ENCODE data around the gene SNTN.
A peak's percentile ranks its signal among the peaks of the same experiment; 100 is the strongest.

The SNTN gene

GRCh38 chr3:63679186-63679585, 26.7 kb downstream of the SNTN start:
- DNase-seq = no peak

GRCh38 chr3:63684081-63684480, 31.6 kb downstream of the SNTN start:
- DNase-seq = no peak

GRCh38 chr3:63685340-63685739, 32.9 kb downstream of the SNTN start:
- DNase-seq = no peak

- DNase-seq = peak; percentile 70
Observed at GRCh38 chr3:63687278-63688225, 35.1 kb downstream of the SNTN start.

GRCh38 chr3:63689285-63689684, 36.8 kb downstream of the SNTN start:
- DNase-seq = no peak

- no peak for DNase-seq
Observed at GRCh38 chr3:63693351-63693750, 40.9 kb downstream of the SNTN start.

GRCh38 chr3:63705092-63705645, 52.7 kb downstream of the SNTN start:
- DNase-seq = no peak

GRCh38 chr3:63706321-63707085, 54.0 kb downstream of the SNTN start:
- DNase-seq = no peak

- no peak for DNase-seq
Observed at GRCh38 chr3:63707731-63708130, 55.3 kb downstream of the SNTN start.

- DNase-seq = no peak
Observed at GRCh38 chr3:63709576-63709975, 57.1 kb downstream of the SNTN start.
